ENCODE measurements around the gene NXPH3.
A peak's percentile ranks its signal among the peaks of the same experiment; 100 is the strongest.

Gene NXPH3

DNA sequence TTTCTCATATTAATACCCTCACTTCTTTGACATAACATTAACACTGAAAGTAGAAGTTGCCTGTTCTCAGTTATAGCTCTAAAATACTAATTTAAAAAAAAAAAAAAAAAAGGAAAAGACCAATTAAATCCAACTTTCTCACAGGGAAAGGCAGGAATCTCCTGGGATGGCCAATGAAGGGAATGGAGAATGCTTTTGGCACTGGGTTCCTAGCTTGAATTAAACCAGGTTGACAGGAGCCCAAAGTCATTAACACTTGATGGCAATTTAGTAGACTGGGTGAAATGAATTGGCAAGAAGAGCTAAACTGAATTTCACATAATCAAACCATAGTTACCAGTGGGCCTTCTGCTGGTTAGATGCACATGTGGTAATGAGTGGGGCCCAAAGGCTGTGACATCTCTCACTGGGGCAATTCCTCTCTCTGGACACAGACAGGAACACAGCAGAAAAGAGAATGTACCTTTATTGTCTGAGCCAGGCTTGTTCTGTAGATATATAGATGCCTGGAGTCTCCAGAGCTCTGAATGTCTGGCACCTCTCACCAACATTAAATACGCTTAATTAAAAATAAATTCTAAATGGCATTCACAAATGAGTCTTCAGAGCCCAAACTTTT, 37.6 kb downstream of the NXPH3 start:
- Histone ChIP-seq H3K4me3 (ENCODE audit: low read length, poor library complexity, severe bottlenecking) (no peak overlapping the region), H3K36me3 (ENCODE audit: insufficient read depth, low read length) (peaks cover 77% of the 10 kb centered on the region), H3K9ac (ENCODE audit: low read depth, low read length, poor library complexity, severe bottlenecking) (no peak overlapping the region), H3K27me3 (ENCODE audit: insufficient read depth, low read length, poor library complexity, severe bottlenecking) (no peaks in the 10 kb centered on the region), H2AFZ (ENCODE audit: low read length) (no peak overlapping the region), H3K9me2 (replicated peaks; ENCODE audit: low read depth, low read length) (no peaks in the 10 kb centered on the region), H3K9me3 (ENCODE audit: insufficient read depth, low read depth, low read length) (no peaks in the 10 kb centered on the region), H3K79me2 (ENCODE audit: insufficient read depth, low read length) (peaks cover 7% of the 10 kb centered on the region; the same call in 1 of the 2 replicates), H3K4me1 (ENCODE audit: insufficient read depth, low read length, poor library complexity, severe bottlenecking) (peaks cover 29% of the 10 kb centered on the region), H4K20me1 (ENCODE audit: insufficient read depth, low read length, poor library complexity, severe bottlenecking) (peaks cover 6% of the 10 kb centered on the region), H3F3A (ENCODE audit: low read depth) (no peaks in the 10 kb centered on the region), H3K4me2 (ENCODE audit: low read depth, low read length, poor library complexity, severe bottlenecking) (peak overlapping the region; percentile 29)
- TF ChIP-seq EZH2phosphoT487 (IDR thresholded peaks at IDR 0.05; ENCODE audit: borderline replicate concordance), result no peak
- TF ChIP-seq, protein P1, sequence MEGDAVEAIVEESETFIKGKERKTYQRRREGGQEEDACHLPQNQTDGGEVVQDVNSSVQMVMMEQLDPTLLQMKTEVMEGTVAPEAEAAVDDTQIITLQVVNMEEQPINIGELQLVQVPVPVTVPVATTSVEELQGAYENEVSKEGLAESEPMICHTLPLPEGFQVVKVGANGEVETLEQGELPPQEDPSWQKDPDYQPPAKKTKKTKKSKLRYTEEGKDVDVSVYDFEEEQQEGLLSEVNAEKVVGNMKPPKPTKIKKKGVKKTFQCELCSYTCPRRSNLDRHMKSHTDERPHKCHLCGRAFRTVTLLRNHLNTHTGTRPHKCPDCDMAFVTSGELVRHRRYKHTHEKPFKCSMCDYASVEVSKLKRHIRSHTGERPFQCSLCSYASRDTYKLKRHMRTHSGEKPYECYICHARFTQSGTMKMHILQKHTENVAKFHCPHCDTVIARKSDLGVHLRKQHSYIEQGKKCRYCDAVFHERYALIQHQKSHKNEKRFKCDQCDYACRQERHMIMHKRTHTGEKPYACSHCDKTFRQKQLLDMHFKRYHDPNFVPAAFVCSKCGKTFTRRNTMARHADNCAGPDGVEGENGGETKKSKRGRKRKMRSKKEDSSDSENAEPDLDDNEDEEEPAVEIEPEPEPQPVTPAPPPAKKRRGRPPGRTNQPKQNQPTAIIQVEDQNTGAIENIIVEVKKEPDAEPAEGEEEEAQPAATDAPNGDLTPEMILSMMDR (conservative IDR thresholded peaks at IDR 0.05; ENCODE audit: low read length), result no peak

DNA sequence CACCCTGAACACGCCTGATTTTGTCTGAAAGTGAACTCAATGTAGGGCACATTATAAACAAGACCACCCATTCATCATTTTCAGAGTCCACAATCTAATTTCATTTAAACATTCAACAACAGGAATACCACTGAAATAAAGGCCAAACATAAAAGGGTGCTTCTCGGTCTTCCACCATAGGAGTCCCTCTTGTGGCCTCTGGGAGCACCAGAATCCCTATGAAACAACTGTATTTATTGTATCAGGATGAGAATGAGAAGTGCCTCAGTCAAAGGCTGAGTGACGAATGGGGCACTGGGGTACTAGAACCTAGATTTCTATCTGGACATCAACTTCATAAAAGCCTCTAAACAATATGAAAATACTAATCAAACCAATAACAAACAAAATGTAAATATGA, 40.4 kb downstream of the NXPH3 start:
- H3K9ac ChIP-seq (ENCODE audit: low read depth, low read length, poor library complexity, severe bottlenecking), result no peak overlapping the region
- H3K9me2 ChIP-seq (replicated peaks; ENCODE audit: low read depth, low read length), result no peaks in the 10 kb centered on the region
- no peak overlapping the region for H2AFZ ChIP-seq (ENCODE audit: low read length)
- H3K9me3 ChIP-seq (ENCODE audit: insufficient read depth, low read depth, low read length), result no peaks in the 10 kb centered on the region
- H3F3A ChIP-seq (ENCODE audit: low read depth), result no peaks in the 10 kb centered on the region
- H3K27me3 ChIP-seq (ENCODE audit: insufficient read depth, low read length, poor library complexity, severe bottlenecking), result no peaks in the 10 kb centered on the region
- no peak overlapping the region for H3K4me2 ChIP-seq (ENCODE audit: low read depth, low read length, poor library complexity, severe bottlenecking)
- H3K79me2 ChIP-seq (ENCODE audit: insufficient read depth, low read length), result peaks cover 7% of the 10 kb centered on the region; the same call in 1 of the 2 replicates
- no peak for TF ChIP-seq EZH2phosphoT487 (IDR thresholded peaks at IDR 0.05; ENCODE audit: borderline replicate concordance)
- TF ChIP-seq, protein P1 (conservative IDR thresholded peaks at IDR 0.05; ENCODE audit: low read length), result no peak
- H3K36me3 ChIP-seq (ENCODE audit: insufficient read depth, low read length), result peaks cover 72% of the 10 kb centered on the region
- peaks cover 30% of the 10 kb centered on the region for H3K4me1 ChIP-seq (ENCODE audit: insufficient read depth, low read length, poor library complexity, severe bottlenecking)
- H4K20me1 ChIP-seq (ENCODE audit: insufficient read depth, low read length, poor library complexity, severe bottlenecking), result peaks cover 6% of the 10 kb centered on the region
- no peak overlapping the region for H3K4me3 ChIP-seq (ENCODE audit: low read length, poor library complexity, severe bottlenecking)

DNA sequence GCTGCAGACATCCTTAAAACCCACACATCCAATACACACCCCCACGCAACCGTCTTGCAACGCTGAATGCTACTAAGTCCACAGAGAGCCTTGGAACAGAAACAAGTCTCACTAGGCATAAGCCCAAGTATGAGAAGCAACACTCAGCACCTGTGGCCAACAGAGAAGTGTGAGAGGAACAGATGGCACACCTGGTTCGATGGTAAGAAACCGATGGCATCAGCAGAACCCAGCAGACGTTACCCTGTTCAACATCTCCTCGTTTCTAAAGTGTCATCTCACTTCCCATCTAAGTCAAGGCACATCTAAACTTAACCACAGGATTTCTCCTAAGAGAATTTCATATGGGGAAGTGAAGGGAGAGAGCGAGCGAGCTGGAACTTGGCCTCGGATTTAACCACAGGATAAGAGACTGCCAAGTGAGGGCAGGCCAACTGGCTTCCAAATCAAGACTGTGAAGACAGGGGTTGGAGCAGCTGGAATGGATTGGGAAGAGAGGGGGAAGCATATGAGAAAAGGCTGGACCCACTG, 41.0 kb downstream of the NXPH3 start:
- H3K4me2 ChIP-seq (ENCODE audit: low read depth, low read length, poor library complexity, severe bottlenecking), result no peak overlapping the region
- H3K4me1 ChIP-seq (ENCODE audit: insufficient read depth, low read length, poor library complexity, severe bottlenecking), result peaks cover 29% of the 10 kb centered on the region
- H3K9me3 ChIP-seq (ENCODE audit: insufficient read depth, low read depth, low read length), result no peaks in the 10 kb centered on the region
- H3K36me3 ChIP-seq (ENCODE audit: insufficient read depth, low read length), result peaks cover 72% of the 10 kb centered on the region
- TF ChIP-seq, protein P1 (conservative IDR thresholded peaks at IDR 0.05; ENCODE audit: low read length), result no peak
- no peak for TF ChIP-seq EZH2phosphoT487 (IDR thresholded peaks at IDR 0.05; ENCODE audit: borderline replicate concordance)
- H3K27me3 ChIP-seq (ENCODE audit: insufficient read depth, low read length, poor library complexity, severe bottlenecking), result no peaks in the 10 kb centered on the region
- H3K9ac ChIP-seq (ENCODE audit: low read depth, low read length, poor library complexity, severe bottlenecking), result no peak overlapping the region
- no peaks in the 10 kb centered on the region for H3F3A ChIP-seq (ENCODE audit: low read depth)
- no peak overlapping the region for H3K4me3 ChIP-seq (ENCODE audit: low read length, poor library complexity, severe bottlenecking)
- peaks cover 6% of the 10 kb centered on the region for H4K20me1 ChIP-seq (ENCODE audit: insufficient read depth, low read length, poor library complexity, severe bottlenecking)
- H3K9me2 ChIP-seq (replicated peaks; ENCODE audit: low read depth, low read length), result no peaks in the 10 kb centered on the region
- peaks cover 6% of the 10 kb centered on the region; the same call in 1 of the 2 replicates for H3K79me2 ChIP-seq (ENCODE audit: insufficient read depth, low read length)
- H2AFZ ChIP-seq (ENCODE audit: low read length), result no peak overlapping the region

Data from Loucy (cell line).